Thyroid gland (tissue), 4 donors: Measurements from ENCODE around the gene KIF12.

Source experiments
- POLR2A ChIP-seq, 2 donors: fragments of 450-650 bp; IDR thresholded peaks; one replicate each; pipeline ENCODE4 v1.6.1; 2017; ENCODE audit warnings: antibody characterized with exemption in 2 of 2, mild to moderate bottlenecking in 2 of 2, moderate library complexity in 1 of 2
- TF ChIP-seq, protein P1 (sequence below), 6 experiments: fragments of 200-600 bp in 3 of 6; fragments of 450-650 bp in 3 of 6; sonication (generic) in 3 of 6; IDR thresholded peaks; one replicate each; pipeline ENCODE4 v1.5.1; 2016 to 2019; ENCODE audit warnings: antibody characterized with exemption in 6 of 6, mild to moderate bottlenecking in 2 of 6, inconsistent platforms in 1 of 6, moderate library complexity in 1 of 6

DNA sequence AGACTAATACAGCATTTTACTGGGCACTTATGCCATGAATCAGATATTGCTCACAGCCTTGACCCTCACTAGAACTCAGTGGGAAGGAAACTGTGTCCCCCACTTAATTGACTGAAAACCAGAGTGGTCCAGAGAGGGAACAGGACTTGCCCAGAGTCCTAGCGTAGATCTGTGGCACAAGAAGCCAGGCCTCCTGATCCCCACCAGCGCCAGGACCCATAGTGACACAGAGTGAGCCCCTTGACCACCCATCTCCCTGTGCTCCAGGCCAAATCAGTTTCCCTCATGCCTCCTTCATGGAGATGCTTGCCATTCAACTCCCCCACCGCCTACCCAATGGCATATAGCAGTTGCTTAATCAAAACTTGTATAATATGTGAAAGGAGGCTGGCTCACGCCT, 8.3 kb downstream of the KIF12 start:
- TF ChIP-seq, protein P1, sequence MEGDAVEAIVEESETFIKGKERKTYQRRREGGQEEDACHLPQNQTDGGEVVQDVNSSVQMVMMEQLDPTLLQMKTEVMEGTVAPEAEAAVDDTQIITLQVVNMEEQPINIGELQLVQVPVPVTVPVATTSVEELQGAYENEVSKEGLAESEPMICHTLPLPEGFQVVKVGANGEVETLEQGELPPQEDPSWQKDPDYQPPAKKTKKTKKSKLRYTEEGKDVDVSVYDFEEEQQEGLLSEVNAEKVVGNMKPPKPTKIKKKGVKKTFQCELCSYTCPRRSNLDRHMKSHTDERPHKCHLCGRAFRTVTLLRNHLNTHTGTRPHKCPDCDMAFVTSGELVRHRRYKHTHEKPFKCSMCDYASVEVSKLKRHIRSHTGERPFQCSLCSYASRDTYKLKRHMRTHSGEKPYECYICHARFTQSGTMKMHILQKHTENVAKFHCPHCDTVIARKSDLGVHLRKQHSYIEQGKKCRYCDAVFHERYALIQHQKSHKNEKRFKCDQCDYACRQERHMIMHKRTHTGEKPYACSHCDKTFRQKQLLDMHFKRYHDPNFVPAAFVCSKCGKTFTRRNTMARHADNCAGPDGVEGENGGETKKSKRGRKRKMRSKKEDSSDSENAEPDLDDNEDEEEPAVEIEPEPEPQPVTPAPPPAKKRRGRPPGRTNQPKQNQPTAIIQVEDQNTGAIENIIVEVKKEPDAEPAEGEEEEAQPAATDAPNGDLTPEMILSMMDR (IDR thresholded peaks at IDR 0.05): no peak
- no peak for TF ChIP-seq POLR2A (IDR thresholded peaks at IDR 0.05)
